Measurements from ENCODE around the gene LARGE2. TPM values are rescaled to one million over a fixed set of nuclear protein-coding genes. Genes with fewer than 3 reads are reported as not detected.

The LARGE2 gene
- polyA plus RNA-seq, 1 donor from 2014 or later = not detected

GRCh38 chr11:45919806-45920530 is 2.5 kb upstream of the LARGE2 start:
- Histone ChIP-seq H4K20me1 (ENCODE audit: insufficient read depth) (no peaks in the 10 kb centered on the region), H3F3A (ENCODE audit: insufficient read depth, low read length, poor library complexity, severe bottlenecking) (peaks cover 8% of the 10 kb centered on the region), H3K27me3 (ENCODE audit: insufficient read depth, low read depth, low read length) (peaks cover 33% of the 10 kb centered on the region), H3K27ac (ENCODE audit: low read length) (no peak overlapping the region), H3K36me3 (ENCODE audit: insufficient read depth, low read length) (no peaks in the 10 kb centered on the region), H3K9ac (ENCODE audit: low read length) (no peak overlapping the region), H3K4me2 (ENCODE audit: low read length) (no peak overlapping the region), H3K4me3 (ENCODE audit: low read length) (no peak overlapping the region), H3K9me3 (ENCODE audit: low read length) (no peaks in the 10 kb centered on the region), H2AFZ (ENCODE audit: low read depth, low read length) (no peak overlapping the region), H3K79me2 (replicated peaks; ENCODE audit: insufficient read depth, low read length) (peaks cover 6% of the 10 kb centered on the region), H3K9me2 (ENCODE audit: insufficient read depth, low read length) (no peaks in the 10 kb centered on the region)
- TF ChIP-seq RAD21 (conservative IDR thresholded peaks at IDR 0.05) = no peak
- no peak for TF ChIP-seq SMC3 (conservative IDR thresholded peaks at IDR 0.05; ENCODE audit: poor library complexity)
- TF ChIP-seq, protein P1, sequence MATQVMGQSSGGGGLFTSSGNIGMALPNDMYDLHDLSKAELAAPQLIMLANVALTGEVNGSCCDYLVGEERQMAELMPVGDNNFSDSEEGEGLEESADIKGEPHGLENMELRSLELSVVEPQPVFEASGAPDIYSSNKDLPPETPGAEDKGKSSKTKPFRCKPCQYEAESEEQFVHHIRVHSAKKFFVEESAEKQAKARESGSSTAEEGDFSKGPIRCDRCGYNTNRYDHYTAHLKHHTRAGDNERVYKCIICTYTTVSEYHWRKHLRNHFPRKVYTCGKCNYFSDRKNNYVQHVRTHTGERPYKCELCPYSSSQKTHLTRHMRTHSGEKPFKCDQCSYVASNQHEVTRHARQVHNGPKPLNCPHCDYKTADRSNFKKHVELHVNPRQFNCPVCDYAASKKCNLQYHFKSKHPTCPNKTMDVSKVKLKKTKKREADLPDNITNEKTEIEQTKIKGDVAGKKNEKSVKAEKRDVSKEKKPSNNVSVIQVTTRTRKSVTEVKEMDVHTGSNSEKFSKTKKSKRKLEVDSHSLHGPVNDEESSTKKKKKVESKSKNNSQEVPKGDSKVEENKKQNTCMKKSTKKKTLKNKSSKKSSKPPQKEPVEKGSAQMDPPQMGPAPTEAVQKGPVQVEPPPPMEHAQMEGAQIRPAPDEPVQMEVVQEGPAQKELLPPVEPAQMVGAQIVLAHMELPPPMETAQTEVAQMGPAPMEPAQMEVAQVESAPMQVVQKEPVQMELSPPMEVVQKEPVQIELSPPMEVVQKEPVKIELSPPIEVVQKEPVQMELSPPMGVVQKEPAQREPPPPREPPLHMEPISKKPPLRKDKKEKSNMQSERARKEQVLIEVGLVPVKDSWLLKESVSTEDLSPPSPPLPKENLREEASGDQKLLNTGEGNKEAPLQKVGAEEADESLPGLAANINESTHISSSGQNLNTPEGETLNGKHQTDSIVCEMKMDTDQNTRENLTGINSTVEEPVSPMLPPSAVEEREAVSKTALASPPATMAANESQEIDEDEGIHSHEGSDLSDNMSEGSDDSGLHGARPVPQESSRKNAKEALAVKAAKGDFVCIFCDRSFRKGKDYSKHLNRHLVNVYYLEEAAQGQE (IDR thresholded peaks at IDR 0.05; ENCODE audit: borderline replicate concordance) = no peak
- no peak for TF ChIP-seq EZH2 (IDR thresholded peaks at IDR 0.05; ENCODE audit: borderline replicate concordance, insufficient read depth, low read length, poor library complexity, severe bottlenecking)
- no peak for TF ChIP-seq TAF1 (IDR thresholded peaks at IDR 0.05; ENCODE audit: low read depth)
- no peak for TF ChIP-seq EP300 (conservative IDR thresholded peaks at IDR 0.05; ENCODE audit: poor library complexity, severe bottlenecking)
- TF ChIP-seq POLR2AphosphoS5 (IDR thresholded peaks at IDR 0.05) = no peak
- TF ChIP-seq, protein P2, sequence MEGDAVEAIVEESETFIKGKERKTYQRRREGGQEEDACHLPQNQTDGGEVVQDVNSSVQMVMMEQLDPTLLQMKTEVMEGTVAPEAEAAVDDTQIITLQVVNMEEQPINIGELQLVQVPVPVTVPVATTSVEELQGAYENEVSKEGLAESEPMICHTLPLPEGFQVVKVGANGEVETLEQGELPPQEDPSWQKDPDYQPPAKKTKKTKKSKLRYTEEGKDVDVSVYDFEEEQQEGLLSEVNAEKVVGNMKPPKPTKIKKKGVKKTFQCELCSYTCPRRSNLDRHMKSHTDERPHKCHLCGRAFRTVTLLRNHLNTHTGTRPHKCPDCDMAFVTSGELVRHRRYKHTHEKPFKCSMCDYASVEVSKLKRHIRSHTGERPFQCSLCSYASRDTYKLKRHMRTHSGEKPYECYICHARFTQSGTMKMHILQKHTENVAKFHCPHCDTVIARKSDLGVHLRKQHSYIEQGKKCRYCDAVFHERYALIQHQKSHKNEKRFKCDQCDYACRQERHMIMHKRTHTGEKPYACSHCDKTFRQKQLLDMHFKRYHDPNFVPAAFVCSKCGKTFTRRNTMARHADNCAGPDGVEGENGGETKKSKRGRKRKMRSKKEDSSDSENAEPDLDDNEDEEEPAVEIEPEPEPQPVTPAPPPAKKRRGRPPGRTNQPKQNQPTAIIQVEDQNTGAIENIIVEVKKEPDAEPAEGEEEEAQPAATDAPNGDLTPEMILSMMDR (IDR thresholded peaks at IDR 0.05; ENCODE audit: poor library complexity, severe bottlenecking) = no peak
- no peak for TF ChIP-seq MXI1 (conservative IDR thresholded peaks at IDR 0.05; ENCODE audit: poor library complexity, severe bottlenecking)

DNA sequence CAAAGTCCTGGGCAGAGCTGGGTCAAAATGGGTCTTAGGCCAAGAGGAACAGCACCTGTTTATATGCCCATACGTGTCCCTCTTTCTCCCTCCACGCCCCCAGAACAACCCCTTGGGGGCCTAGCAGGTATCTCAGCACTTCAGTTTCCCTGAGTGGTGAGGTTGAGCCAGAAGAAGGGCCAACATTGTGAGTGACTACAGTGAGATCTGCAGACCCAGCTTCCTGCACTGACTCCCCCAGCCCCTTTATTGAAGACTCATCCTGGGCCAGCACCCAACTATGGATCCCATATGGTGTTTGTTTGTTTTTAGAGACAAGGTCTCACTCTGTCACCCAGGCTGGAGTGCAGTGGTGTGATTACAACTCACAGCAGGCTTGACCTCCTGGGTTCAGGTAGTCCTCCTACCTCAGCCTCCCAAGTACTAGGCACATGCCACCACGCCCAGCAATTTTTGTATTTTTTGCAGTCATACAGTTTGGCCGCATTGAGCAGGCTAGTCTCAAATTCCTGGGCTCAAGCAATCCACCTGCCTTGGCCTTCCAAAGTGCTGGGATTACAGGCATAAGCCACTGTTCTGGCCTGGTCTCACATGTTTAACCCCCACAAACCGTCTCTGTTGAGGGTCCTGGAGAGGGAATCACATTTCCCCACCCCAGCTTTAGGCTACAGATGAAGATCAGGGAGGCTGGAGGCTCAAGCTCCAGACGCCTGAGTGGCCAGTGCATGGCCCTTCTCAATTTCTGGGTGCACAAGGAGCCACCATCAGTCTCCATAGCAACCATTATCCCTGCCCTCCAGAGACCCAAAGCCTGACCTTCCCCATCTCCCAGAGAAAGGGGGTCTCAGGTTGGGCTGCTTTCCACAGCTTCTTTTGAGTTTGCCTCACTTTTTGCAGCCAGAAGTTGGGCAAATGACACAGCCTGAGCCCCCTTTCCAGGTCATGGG is 1.7 kb upstream of the LARGE2 start:
- no peak overlapping the region for H3K4me2 ChIP-seq (ENCODE audit: low read length)
- TF ChIP-seq RAD21 (conservative IDR thresholded peaks at IDR 0.05) (no peak), TAF1 (IDR thresholded peaks at IDR 0.05; ENCODE audit: low read depth) (no peak), EZH2 (IDR thresholded peaks at IDR 0.05; ENCODE audit: borderline replicate concordance, insufficient read depth, low read length, poor library complexity, severe bottlenecking) (no peak)
- TF ChIP-seq, protein P1 (IDR thresholded peaks at IDR 0.05; ENCODE audit: borderline replicate concordance) = no peak
- TF ChIP-seq, protein P2 (IDR thresholded peaks at IDR 0.05; ENCODE audit: poor library complexity, severe bottlenecking) = no peak
- H3K9ac ChIP-seq (ENCODE audit: low read length) = no peak overlapping the region
- H4K20me1 ChIP-seq (ENCODE audit: insufficient read depth) = no peaks in the 10 kb centered on the region
- peaks cover 8% of the 10 kb centered on the region for H3F3A ChIP-seq (ENCODE audit: insufficient read depth, low read length, poor library complexity, severe bottlenecking)
- H2AFZ ChIP-seq (ENCODE audit: low read depth, low read length) = no peak overlapping the region
- H3K27ac ChIP-seq (ENCODE audit: low read length) = no peak overlapping the region
- no peak overlapping the region for H3K4me3 ChIP-seq (ENCODE audit: low read length)
- peaks cover 6% of the 10 kb centered on the region for H3K79me2 ChIP-seq (replicated peaks; ENCODE audit: insufficient read depth, low read length)
- no peaks in the 10 kb centered on the region for H3K36me3 ChIP-seq (ENCODE audit: insufficient read depth, low read length)
- no peaks in the 10 kb centered on the region for H3K9me2 ChIP-seq (ENCODE audit: insufficient read depth, low read length)
- no peaks in the 10 kb centered on the region for H3K9me3 ChIP-seq (ENCODE audit: low read length)
- peaks cover 33% of the 10 kb centered on the region for H3K27me3 ChIP-seq (ENCODE audit: insufficient read depth, low read depth, low read length)

Measured in neural cell (in vitro differentiated cells).